Stimulated activated CD8-positive, alpha-beta memory T cell treated with anti-CD3 and anti-CD28 coated beads, Interleukin-4, amount 100 ng/mL, for 1 hour (primary cell): ENCODE measurements around the gene CD69.
"Not testable (repeated sequence)": the region's sequence is repeated elsewhere in the genome, so short reads cannot be mapped to it uniquely, and the experiment has no call there.

Experiments
- DNase-seq, 2 donors: peaks; one replicate each; pipeline ENCODE4 v3.0.0-alpha.2; 2020; ENCODE audit warnings: low read depth in 2 of 2, low spot score in 1 of 2

Gene CD69

GRCh38 chr12:9751204-9752144 is 9.2 kb downstream of the CD69 start:
- DNase-seq: peak in 1 of 2 donors; percentile 52

DNA sequence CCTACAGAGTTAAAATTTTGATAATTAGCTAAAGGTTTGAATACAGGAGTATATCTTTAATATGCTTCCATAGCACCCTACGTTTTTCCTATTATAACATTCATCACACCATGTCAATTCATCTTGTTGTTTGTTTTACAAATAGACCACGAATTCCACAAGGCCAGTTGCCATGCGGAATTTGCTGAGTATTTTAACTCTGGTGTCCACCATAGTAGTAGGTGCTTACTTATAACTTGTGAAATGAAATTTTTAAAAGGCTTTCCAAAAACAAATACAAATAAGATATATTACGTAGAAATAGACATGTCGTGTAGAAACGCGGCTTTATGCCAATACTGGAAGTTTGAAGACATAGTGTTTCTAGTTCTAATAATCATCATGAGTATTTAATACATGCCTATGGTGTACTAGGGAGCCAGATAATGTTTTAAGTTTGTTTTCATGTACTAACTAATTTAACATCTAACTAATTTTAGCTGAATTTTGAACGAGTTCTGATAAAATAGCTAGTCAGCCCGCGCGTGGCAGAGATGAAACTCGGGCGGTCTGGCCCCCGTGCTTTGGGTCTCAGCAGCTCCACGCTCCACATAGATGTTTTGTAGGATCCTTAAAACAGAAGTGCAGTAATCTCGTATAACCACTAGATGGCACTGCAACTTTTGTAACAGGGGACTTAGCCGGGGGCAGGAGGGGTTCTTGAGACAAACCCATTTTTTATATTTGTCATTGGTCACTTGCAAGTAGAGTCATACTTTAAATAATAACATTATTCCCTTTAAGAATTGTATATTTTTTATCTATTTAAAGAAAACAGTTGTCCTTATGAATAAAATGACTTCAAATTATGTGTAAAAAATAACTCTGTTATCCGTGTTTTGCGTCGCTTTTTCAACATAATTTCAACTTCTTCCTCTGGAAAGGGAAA is 10.2 kb downstream of the CD69 start:
- DNase-seq: peak in 1 of 2 donors; percentile 54

- no peak for DNase-seq
Measured at GRCh38 chr12:9749640-9750039, 11.1 kb downstream of the CD69 start.

- DNase-seq: no peak
Measured at GRCh38 chr12:9745199-9745598, 15.5 kb downstream of the CD69 start.

- DNase-seq: no peak
Measured at GRCh38 chr12:9742661-9743060, 18.0 kb downstream of the CD69 start.

DNA sequence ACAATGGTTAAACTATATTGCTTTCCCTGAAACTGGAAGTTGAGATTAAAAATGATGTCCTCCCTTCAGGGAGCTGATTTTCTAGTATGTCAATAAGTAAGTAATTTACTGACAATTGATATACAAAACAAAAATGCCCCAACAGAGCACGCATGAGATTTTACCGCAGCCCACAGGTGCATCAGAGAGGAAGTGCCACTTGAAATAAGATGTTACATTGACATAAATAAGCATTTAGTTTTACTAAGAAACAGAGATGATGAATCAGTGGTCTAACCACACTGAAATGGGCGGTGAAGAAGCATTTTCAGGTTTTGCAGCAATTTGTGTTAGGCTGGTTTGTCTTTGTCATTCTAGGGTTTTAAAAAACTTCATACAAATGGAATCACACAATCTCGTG is 19.0 kb downstream of the CD69 start:
- peak in 1 of 2 donors; percentile 49 for DNase-seq

DNA sequence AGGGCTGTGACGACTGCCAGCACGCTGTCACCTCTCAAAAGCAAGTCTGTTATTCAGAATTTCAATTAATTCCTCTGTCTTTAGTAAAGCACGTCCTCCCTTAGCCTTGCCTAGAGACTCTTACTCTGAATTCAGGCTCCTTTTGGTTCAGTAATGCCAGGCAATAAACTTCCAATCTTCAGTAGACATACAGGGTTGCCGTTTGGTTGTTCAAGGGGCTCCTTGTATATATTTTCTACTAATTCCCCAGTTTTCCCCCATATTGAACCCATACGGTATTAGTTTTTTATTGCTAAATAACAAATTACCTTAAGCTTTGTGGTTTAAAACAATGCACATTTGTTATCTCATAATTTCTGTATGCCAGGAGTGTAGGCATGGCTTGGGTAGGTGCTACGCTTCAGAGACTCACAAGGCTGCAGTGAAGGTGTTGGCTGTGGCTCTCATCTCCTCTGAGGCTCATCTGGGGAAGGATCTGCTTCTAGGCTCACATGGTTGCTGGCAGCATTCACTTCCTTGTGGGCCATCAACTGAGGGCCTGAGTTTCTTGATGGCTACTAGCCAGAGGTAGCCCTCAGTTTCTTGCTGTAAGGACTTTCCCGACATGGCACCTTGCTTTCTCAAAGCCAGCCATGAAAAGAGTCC is 20.5 kb downstream of the CD69 start:
- DNase-seq: no peak

- not testable (repeated sequence) for DNase-seq
Measured at GRCh38 chr12:9739404-9740105, 21.1 kb downstream of the CD69 start.

DNA sequence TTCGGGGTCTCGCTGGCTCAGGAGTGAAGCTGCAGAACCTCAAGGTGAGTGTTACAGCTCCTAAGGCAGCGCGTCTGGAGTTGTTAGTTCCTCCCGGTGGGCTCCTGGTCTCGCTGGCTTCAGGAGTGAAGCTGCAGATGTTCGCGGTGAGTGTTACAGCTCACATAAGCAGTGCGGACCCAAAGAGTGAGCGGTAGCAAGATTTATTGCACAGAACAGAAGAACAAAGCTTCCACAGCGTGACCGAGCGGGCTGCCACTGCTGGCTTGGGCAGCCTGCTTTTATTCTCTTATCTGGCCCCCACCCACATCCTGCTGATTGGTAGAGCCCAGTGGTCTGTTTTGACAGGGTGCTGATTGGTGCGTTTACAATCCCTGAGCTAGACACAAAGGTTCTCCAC is 21.8 kb downstream of the CD69 start:
- not testable (repeated sequence) for DNase-seq

- DNase-seq: no peak
Measured at GRCh38 chr12:9736936-9737705, 23.6 kb downstream of the CD69 start.

DNA sequence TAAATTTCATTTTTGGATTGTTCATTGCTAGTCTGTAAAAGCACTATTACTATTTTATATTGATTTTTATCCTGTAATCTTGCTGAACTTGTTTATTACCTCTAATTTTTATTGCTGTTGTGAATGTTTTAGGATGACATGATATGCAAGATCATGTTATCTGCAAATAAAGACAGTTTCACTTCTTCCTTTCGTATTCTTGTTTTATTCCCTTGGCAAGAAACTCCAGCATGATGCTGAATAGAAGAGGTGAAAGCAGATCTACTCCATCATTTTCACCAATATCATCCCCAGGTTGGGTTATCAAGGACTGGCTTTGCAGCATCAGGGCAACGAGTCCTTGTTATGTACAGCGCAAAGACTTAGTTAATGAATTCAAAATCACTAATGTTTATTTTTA is 25.1 kb downstream of the CD69 start:
- no peak for DNase-seq

GRCh38 chr12:9732921-9733461 is 27.7 kb downstream of the CD69 start, which contains the start of gene CLECL1:
CLECL1 (minus strand) TSS chr12:9733097.
- no peak for DNase-seq

- DNase-seq: no peak
Measured at GRCh38 chr12:9731797-9732196, 28.9 kb downstream of the CD69 start.

DNA sequence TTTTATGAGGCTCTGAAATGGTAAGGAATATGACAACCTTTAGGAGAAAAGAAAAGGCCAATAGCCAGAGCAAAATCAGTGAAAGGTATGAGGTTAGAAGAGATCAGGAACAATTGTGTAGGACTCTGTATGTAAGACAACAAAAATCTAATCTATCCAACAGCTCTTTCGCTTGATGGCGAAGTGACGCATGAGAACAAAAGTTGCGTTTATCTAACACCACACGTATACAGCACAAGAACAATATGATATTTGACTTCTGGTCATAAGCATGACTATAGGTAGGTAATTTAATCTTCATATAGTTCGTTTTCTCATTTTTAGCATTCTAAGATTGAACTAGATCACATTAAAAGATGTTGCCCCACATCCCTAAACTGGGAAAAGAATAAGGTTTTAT is 29.3 kb downstream of the CD69 start:
- no peak for DNase-seq

- no peak for DNase-seq
Measured at GRCh38 chr12:9730591-9730990, 30.1 kb downstream of the CD69 start.

DNA sequence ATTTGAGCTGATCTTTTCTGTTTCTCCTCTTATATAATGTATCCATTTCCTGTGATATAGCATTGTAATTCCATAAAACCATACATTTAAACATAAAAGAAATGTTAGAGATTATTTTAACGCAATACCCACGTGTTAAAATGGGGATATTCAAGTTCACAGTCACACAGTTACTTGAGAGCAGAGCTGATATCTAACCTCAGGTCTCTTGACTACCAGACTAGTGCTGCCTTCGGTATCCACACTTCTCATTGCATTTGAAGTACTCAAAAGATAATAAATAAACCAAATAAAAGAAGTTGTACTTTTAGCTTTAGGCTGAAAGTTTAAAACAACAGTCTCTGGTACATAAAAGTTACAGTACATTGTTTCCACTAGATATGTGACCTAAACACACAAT is 30.7 kb downstream of the CD69 start:
- DNase-seq: no peak

DNA sequence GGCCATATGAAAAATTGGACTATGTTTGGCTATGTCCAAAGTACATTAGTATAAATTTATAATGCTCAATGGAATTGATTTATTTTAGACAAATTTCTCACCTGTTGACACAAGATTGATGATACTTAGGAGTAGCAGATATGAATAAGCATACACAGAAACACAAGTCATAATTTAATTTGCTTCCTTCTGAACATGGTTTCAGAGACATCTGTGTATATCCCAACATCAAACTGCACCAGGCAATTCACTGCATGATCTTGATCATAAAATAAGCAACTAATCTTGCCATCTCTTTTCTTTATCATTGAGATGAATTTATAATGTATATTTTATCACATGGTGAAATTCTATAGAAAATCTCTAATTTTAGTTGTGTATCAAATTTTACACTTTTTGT is 31.6 kb downstream of the CD69 start:
- DNase-seq: no peak

- no peak for DNase-seq
Measured at GRCh38 chr12:9727813-9728212, 32.9 kb downstream of the CD69 start.

- no peak for DNase-seq
Measured at GRCh38 chr12:9725213-9725870, 35.4 kb downstream of the CD69 start.
